Testis (tissue), 3 donors: Measurements from ENCODE around the gene COL4A6. TPM values are rescaled to one million over a fixed set of nuclear protein-coding genes. Genes with fewer than 3 reads are reported as not detected.
A peak's percentile ranks its signal among the peaks of the same experiment; 100 is the strongest.

Source experiments
- DNase-seq: peaks from one replicate; pipeline ENCODE4 v3.0.0-alpha.2; 2019
- H3K27ac ChIP-seq, 2 donors: fragments of 200-600 bp; sonication (generic); one replicate each; pipeline ENCODE4 v1.5.1; 2019
- H3K27me3 ChIP-seq: fragments of 200-600 bp; sonication (generic); one replicate; pipeline ENCODE4 v1.5.1; 2019
- H3K36me3 ChIP-seq: fragments of 200-600 bp; sonication (generic); one replicate; pipeline ENCODE4 v1.5.1; 2017; ENCODE audit warnings: low read depth; ENCODE audit errors: missing control alignments
- H3K4me1 ChIP-seq: fragments of 200-600 bp; sonication (generic); one replicate; pipeline ENCODE4 v1.5.1; 2019
- H3K4me3 ChIP-seq, 2 donors: fragments of 200-600 bp; sonication (generic); one replicate each; pipeline ENCODE4 v1.5.1; 2017 to 2019
- H3K9me3 ChIP-seq: fragments of 200-600 bp; sonication (generic); one replicate; pipeline ENCODE4 v1.5.1; 2017
- CTCF ChIP-seq, 3 experiments: fragments of 450-650 bp in 2 of 3; fragments of 200-600 bp in 1 of 3; sonication (generic) in 1 of 3; IDR thresholded peaks; one replicate each; pipeline ENCODE4 v1.5.1; 2016 to 2019; ENCODE audit warnings: antibody characterized with exemption in 3 of 3, mild to moderate bottlenecking in 2 of 3, moderate library complexity in 1 of 3
- POLR2A ChIP-seq: fragments of 450-650 bp; IDR thresholded peaks from one replicate; pipeline ENCODE4 v1.6.1; 2017; ENCODE audit warnings: antibody characterized with exemption, mild to moderate bottlenecking, moderate library complexity
- WGBS, 2 donors: methylation state at CpG; one replicate each; pipeline ENCODE4 v1.1.5; 2018; 5-methylcytosine and 5-hydroxymethylcytosine counted together
- intact Hi-C: fragments of 100-400 bp; cut with DNase I; formaldehyde crosslinking; loops from one replicate; pipeline ENCODE4 v1.15.1; 2023; ENCODE audit warnings: low total_unique reads
- polyA plus RNA-seq: library from polyadenylated mRNA; stranded (reverse); fragments of 350-450 nt; fragmentation: Illumina TruSeq; extraction: RNeasy Lipid Tissue Mini Kit (QIAGEN cat#74804); gene quantifications from one replicate; pipeline ENCODE4 v1.2.3, GENCODE V29; 2014; ENCODE audit warnings: low read depth, low replicate concordance; ENCODE audit not compliant: insufficient read depth
- total RNA-seq, 2 donors: library from RNA; depleted of rRNA; stranded (reverse); fragments of >200 nt; gene quantifications; one replicate each; pipeline ENCODE4 v1.2.3, GENCODE V29; 2016

COL4A6 gene
- total and polyA plus RNA-seq, 3 donors from 2014 or later = 2.4 to 4.9 (median 3.5) TPM

- TF ChIP-seq CTCF (IDR thresholded peaks at IDR 0.05) (no peak), POLR2A (no peak)
Measured at GRCh38 chrX:108169768-108170167, 268.5 kb downstream of the COL4A6 start.

GRCh38 chrX:108168961-108169740 lies 269.1 kb downstream of the COL4A6 start:
- 94 to 95% methylated on average over 6 to 9 of the region's 9 CpGs for WGBS, 2 donors
- intact Hi-C loops = no loop called here

More at GRCh38 chrX:108169768-108170167, 268.5 kb downstream of the COL4A6 start:
- Histone ChIP-seq H3K27ac (no peak overlapping the region), H3K4me1 (no peaks in the 10 kb centered on the region), H3K36me3 (no peaks in the 10 kb centered on the region), H3K27me3 (no peaks in the 10 kb centered on the region), H3K4me3 (no peak overlapping the region), H3K9me3 (no peaks in the 10 kb centered on the region)
- intact Hi-C loops = no loop called here
- WGBS, 2 donors = 94 to 100% methylated on average over 1 to 3 of the region's 3 CpGs
- no peak for DNase-seq

DNA sequence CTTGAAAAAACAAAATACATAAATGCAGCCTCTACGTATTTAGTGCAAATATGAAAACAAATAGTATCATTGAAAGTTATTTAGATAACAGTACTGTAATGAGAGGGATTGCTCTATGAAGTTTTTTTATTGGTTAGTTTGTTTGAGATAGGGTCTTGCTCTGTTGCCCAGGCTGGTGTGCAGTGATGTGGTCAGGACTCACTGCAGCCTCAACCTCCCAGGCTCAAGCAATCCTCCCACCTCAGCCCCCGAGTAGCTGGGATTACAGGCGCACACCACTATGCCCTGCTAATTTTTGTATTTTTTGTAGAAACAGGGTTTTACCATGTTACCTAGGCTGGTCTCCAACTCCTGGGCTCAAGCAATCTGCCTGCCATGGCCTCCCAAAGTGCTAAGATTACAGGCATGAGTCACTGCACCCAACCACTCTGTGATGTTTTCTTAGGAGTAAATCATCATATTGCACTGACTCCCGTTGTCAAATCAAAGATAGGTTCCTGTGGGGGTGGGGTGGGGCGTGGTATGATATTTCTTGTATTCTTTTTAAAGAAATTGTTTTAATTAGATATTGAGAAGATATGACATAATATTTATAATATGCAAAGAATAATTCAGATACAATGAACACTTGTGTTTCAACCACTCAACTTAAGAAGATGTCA lies 270.9 kb downstream of the COL4A6 start:
- Histone ChIP-seq H3K4me3 (no peak overlapping the region), H3K9me3 (no peaks in the 10 kb centered on the region), H3K36me3 (no peaks in the 10 kb centered on the region), H3K4me1 (no peaks in the 10 kb centered on the region), H3K27ac (no peak overlapping the region), H3K27me3 (no peaks in the 10 kb centered on the region)
- DNase-seq = no peak
- WGBS, 2 donors = 79 to 90% methylated on average over 5 of the region's 5 CpGs
- intact Hi-C loops = no loop called here
- TF ChIP-seq POLR2A (no peak), CTCF (IDR thresholded peaks at IDR 0.05) (no peak)

More at GRCh38 chrX:108168961-108169740, 269.1 kb downstream of the COL4A6 start:
- Histone ChIP-seq H3K27me3 (no peaks in the 10 kb centered on the region), H3K4me3 (no peak overlapping the region), H3K9me3 (no peaks in the 10 kb centered on the region), H3K27ac (no peak overlapping the region), H3K4me1 (no peaks in the 10 kb centered on the region), H3K36me3 (no peaks in the 10 kb centered on the region)
- DNase-seq = no peak
- TF ChIP-seq CTCF (IDR thresholded peaks at IDR 0.05) (no peak), POLR2A (no peak)

DNA sequence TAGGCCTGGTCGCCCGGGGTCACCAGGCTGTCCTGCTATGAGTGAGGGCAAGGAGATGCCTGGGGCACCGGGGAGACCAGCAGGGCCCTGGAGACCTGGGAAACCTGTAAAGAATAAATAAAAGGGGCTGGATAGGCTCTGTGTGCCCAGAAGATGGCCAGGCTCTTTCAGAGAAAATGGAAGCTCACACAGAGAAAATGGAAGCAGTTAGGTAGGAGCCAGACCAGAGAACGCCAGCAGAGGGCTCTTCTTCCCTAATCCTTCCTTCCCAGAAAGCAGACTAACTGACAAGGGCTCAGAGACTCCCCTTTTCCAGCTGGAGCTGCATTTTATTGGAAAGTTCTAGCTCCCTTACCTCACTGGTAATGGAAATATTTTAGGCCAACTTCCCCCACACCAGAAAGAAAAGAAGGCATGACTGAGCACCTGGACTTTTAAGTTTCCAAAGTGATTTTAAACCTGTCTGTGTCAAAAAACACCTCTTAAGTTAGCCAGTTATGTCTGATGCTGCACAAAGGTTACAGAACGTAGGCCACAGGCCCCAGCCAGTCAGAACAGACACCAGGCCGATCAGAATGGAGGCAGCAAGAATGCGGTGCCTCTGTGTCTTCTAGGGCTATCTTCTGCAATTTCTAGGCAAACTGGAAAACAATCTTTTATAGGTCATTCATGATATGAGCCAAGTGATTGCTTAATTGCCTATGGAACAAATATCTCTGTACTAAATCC lies 272.7 kb downstream of the COL4A6 start:
- no peaks in the 10 kb centered on the region for H3K27me3 ChIP-seq
- H3K27ac ChIP-seq = no peak overlapping the region
- no peak overlapping the region for H3K4me3 ChIP-seq
- 70 to 75% methylated on average over 3 to 7 of the region's 7 CpGs for WGBS, 2 donors
- H3K4me1 ChIP-seq = no peaks in the 10 kb centered on the region
- H3K9me3 ChIP-seq = no peaks in the 10 kb centered on the region
- intact Hi-C loops = no loop called here
- H3K36me3 ChIP-seq = no peaks in the 10 kb centered on the region
- TF ChIP-seq CTCF (IDR thresholded peaks at IDR 0.05) (peak in 2 of 3 experiments; percentile 16 to 29), POLR2A (no peak)
- peak; percentile 47 for DNase-seq
